ENCODE measurements around the gene CPPED1. TPM values are rescaled to one million over a fixed set of nuclear protein-coding genes. Genes with fewer than 3 reads are reported as not detected.

CPPED1 gene
- total RNA-seq, 1 experiment from 2014 or later, result 8.1 TPM

GRCh38 chr16:12646098-12646489 lies 157.6 kb downstream of the CPPED1 start:
- DNase-seq (ENCODE audit: low read depth, low spot score) (no peak), ATAC-seq (no peak)
- Histone ChIP-seq H3K27me3 (ENCODE audit: insufficient read depth, low read length) (no peaks in the 10 kb centered on the region), H3K4me2 (ENCODE audit: low read length) (no peak overlapping the region), H4K20me1 (ENCODE audit: insufficient read depth) (no peaks in the 10 kb centered on the region), H2AFZ (ENCODE audit: low read depth, low read length, poor library complexity, severe bottlenecking) (no peak overlapping the region), H3K36me3 (ENCODE audit: control insufficient read depth in 1 of 2, insufficient read depth in 2 of 2, low read length in 2 of 2) (no peaks in the 10 kb centered on the region), H3K9ac (ENCODE audit: low read length) (no peak overlapping the region), H3K27ac (ENCODE audit: low read depth, low read length) (no peak overlapping the region), H3K79me2 (ENCODE audit: insufficient read depth, low read length) (no peaks in the 10 kb centered on the region), H3K9me2 (ENCODE audit: insufficient read depth) (no peaks in the 10 kb centered on the region), H3K4me1 (ENCODE audit: control insufficient read depth in 1 of 2, insufficient read depth in 2 of 2, low read length in 2 of 2) (peaks cover 0 to 12% of the 10 kb centered on the region in 2 experiments; a peak in 1 of 4 replicates), H3K9me3 (ENCODE audit: control insufficient read depth in 1 of 2, insufficient read depth in 1 of 2, low read depth in 1 of 2, low read length in 2 of 2) (no peaks in the 10 kb centered on the region), H3K4me3 (replicated peaks in 1 of 2; ENCODE audit: low read depth in 1 of 2, low read length in 2 of 2) (no peak overlapping the region)
- ChIA-PET POLR2A (no interaction called here), RAD21 (ENCODE audit: low non-redundant PET in 1 of 2, low total read pairs in 2 of 2, uncharacterized antibody in 2 of 2, unreplicated experiment in 2 of 2) (no interaction called here), CTCF (no interaction called here)
- intact Hi-C loops (cut with micrococcal nuclease), result no loop called here
- TF ChIP-seq MAX (IDR thresholded peaks at IDR 0.05), result no peak
- no TSS peak for BruUV-seq (replicated peaks)

GRCh38 chr16:12643034-12643455 lies 160.6 kb downstream of the CPPED1 start:
- ChIA-PET RAD21 (ENCODE audit: low non-redundant PET in 1 of 2, low total read pairs in 2 of 2, uncharacterized antibody in 2 of 2, unreplicated experiment in 2 of 2) (no interaction called here), CTCF (no interaction called here), POLR2A (no interaction called here)
- H4K20me1 ChIP-seq (ENCODE audit: insufficient read depth), result no peaks in the 10 kb centered on the region
- ATAC-seq (no peak), DNase-seq (ENCODE audit: low read depth, low spot score) (no peak)
- H3K4me1 ChIP-seq (ENCODE audit: control insufficient read depth in 1 of 2, insufficient read depth in 2 of 2, low read length in 2 of 2), result peaks cover 0 to 7% of the 10 kb centered on the region in 2 experiments; a peak in 1 of 4 replicates
- intact Hi-C loops (cut with micrococcal nuclease), result no loop called here
- BruUV-seq (replicated peaks), result no TSS peak
- no peaks in the 10 kb centered on the region for H3K79me2 ChIP-seq (ENCODE audit: insufficient read depth, low read length)
- no peak for TF ChIP-seq YY1 (IDR thresholded peaks at IDR 0.05; ENCODE audit: extremely low read depth, insufficient replicate concordance, low read depth, low read length)
- no peak for TF ChIP-seq SRF (IDR thresholded peaks at IDR 0.05; ENCODE audit: low read depth)
- no peak for TF ChIP-seq ELF1 (IDR thresholded peaks at IDR 0.05; ENCODE audit: borderline replicate concordance, low read depth)
- TF ChIP-seq CEBPB (IDR thresholded peaks at IDR 0.05; ENCODE audit: low read depth), result no peak
- TF ChIP-seq SP1 (IDR thresholded peaks at IDR 0.05; ENCODE audit: low read depth), result no peak
- TF ChIP-seq ZNF274 (IDR thresholded peaks at IDR 0.05; ENCODE audit: low read depth, low read length), result no peak
- no peak for TF ChIP-seq POLR2AphosphoS5 (IDR thresholded peaks at IDR 0.05; ENCODE audit: low read depth, low read length)
- TF ChIP-seq EZH2phosphoT487 (IDR thresholded peaks at IDR 0.05; ENCODE audit: borderline replicate concordance), result no peak
- no peak for TF ChIP-seq TCF7L2 (IDR thresholded peaks at IDR 0.05; ENCODE audit: borderline replicate concordance, extremely low read depth, insufficient read depth, insufficient read length)
- no peak for TF ChIP-seq CTCF (IDR thresholded peaks at IDR 0.05 in 2 of 3, conservative IDR thresholded peaks at IDR 0.05 in 1 of 3; ENCODE audit: borderline replicate concordance in 1 of 3, insufficient read depth in 1 of 3, low read depth in 2 of 3, low read length in 2 of 3)
- H3K4me2 ChIP-seq (ENCODE audit: low read length), result no peak overlapping the region
- no peak overlapping the region for H3K27ac ChIP-seq (ENCODE audit: low read depth, low read length)
- H3K9me2 ChIP-seq (ENCODE audit: insufficient read depth), result no peaks in the 10 kb centered on the region
- no peak overlapping the region for H2AFZ ChIP-seq (ENCODE audit: low read depth, low read length, poor library complexity, severe bottlenecking)
- H3K27me3 ChIP-seq (ENCODE audit: insufficient read depth, low read length), result no peaks in the 10 kb centered on the region
- no peak overlapping the region for H3K9ac ChIP-seq (ENCODE audit: low read length)
- no peak overlapping the region for H3K4me3 ChIP-seq (replicated peaks in 1 of 2; ENCODE audit: low read depth in 1 of 2, low read length in 2 of 2)
- H3K36me3 ChIP-seq (ENCODE audit: control insufficient read depth in 1 of 2, insufficient read depth in 2 of 2, low read length in 2 of 2), result no peaks in the 10 kb centered on the region
- H3K9me3 ChIP-seq (ENCODE audit: control insufficient read depth in 1 of 2, insufficient read depth in 1 of 2, low read depth in 1 of 2, low read length in 2 of 2), result no peaks in the 10 kb centered on the region
